Liver (tissue), 9 donors: ENCODE data around the gene SEMA3C. TPM values are rescaled to one million over a fixed set of nuclear protein-coding genes. Genes with fewer than 3 reads are reported as not detected.

Source experiments
- DNase-seq: peaks from one replicate; pipeline ENCODE4 v3.0.0-alpha.2; 2017; ENCODE audit warnings: low spot score
- H3K27ac ChIP-seq, 2 donors: one replicate each; pipeline ENCODE4 v1.7.0; 2013; ENCODE audit warnings: inconsistent platforms in 2 of 2, low read length in 2 of 2, control low read depth in 1 of 2, low read depth in 1 of 2, mild to moderate bottlenecking in 1 of 2
- H3K27me3 ChIP-seq, 4 donors: one replicate each; pipeline versions ENCODE4 v1.6.1 to v1.7.0; 2013; ENCODE audit warnings: low read length in 3 of 4, inconsistent platforms in 1 of 4, mild to moderate bottlenecking in 1 of 4, moderate library complexity in 1 of 4; ENCODE audit not compliant: control insufficient read depth in 4 of 4, insufficient read depth in 4 of 4
- H3K36me3 ChIP-seq, 4 donors: one replicate each; pipeline versions ENCODE4 v1.6.1 to v1.7.0; 2013; ENCODE audit warnings: low read length in 3 of 4, mild to moderate bottlenecking in 3 of 4, low read depth in 1 of 4, moderate library complexity in 1 of 4; ENCODE audit not compliant: control insufficient read depth in 4 of 4, insufficient read depth in 3 of 4
- H3K4me1 ChIP-seq, 4 donors: one replicate each; pipeline versions ENCODE4 v1.6.1 to v1.7.0; 2013; ENCODE audit warnings: low read length in 3 of 4, mild to moderate bottlenecking in 3 of 4, moderate library complexity in 1 of 4; ENCODE audit not compliant: control insufficient read depth in 4 of 4, insufficient read depth in 4 of 4
- H3K4me3 ChIP-seq, 3 donors: one replicate each; pipeline versions ENCODE4 v1.6.1 to v1.7.0; 2013; ENCODE audit warnings: low read length in 3 of 3, control low read depth in 1 of 3, low read depth in 1 of 3, mild to moderate bottlenecking in 1 of 3
- H3K9ac ChIP-seq, 2 donors: one replicate each; pipeline ENCODE4 v1.7.0; 2013; ENCODE audit warnings: low read length in 2 of 2, mild to moderate bottlenecking in 2 of 2, moderate library complexity in 2 of 2, control low read depth in 1 of 2, low read depth in 1 of 2
- H3K9me3 ChIP-seq, 4 donors: one replicate each; pipeline versions ENCODE4 v1.6.1 to v1.7.0; 2013; ENCODE audit warnings: low read length in 3 of 4; ENCODE audit not compliant: control insufficient read depth in 4 of 4
- EGR1 ChIP-seq, 2 donors: IDR thresholded peaks; 2 replicates each; pipeline ENCODE4 v1.6.1; 2016 to 2018; ENCODE audit warnings: antibody characterized with exemption in 2 of 2, low read depth in 2 of 2
- GABPA ChIP-seq, 2 donors: IDR thresholded peaks in 1 of 2; conservative IDR thresholded peaks in 1 of 2; 2 replicates each; pipeline ENCODE4 v1.6.1; 2016; ENCODE audit warnings: antibody characterized with exemption in 2 of 2, mild to moderate bottlenecking in 1 of 2, moderate library complexity in 1 of 2
- HNF4A ChIP-seq, 2 donors: conservative IDR thresholded peaks; 2 replicates each; pipeline ENCODE4 v1.6.1; 2016; ENCODE audit warnings: antibody characterized with exemption in 2 of 2, mild to moderate bottlenecking in 2 of 2
- HNF4G ChIP-seq: IDR thresholded peaks from 2 replicates; pipeline ENCODE4 v1.6.1; 2016; ENCODE audit warnings: antibody characterized with exemption
- JUND ChIP-seq, 2 donors: IDR thresholded peaks; 2 replicates each; pipeline ENCODE4 v1.6.1; 2016; ENCODE audit warnings: antibody characterized with exemption in 2 of 2
- MAX ChIP-seq: IDR thresholded peaks from 2 replicates; pipeline ENCODE4 v1.6.1; 2016; ENCODE audit warnings: antibody characterized with exemption
- REST ChIP-seq: IDR thresholded peaks from 2 replicates; pipeline ENCODE4 v1.6.1; 2016; ENCODE audit warnings: antibody characterized with exemption, mild to moderate bottlenecking
- SP1 ChIP-seq: IDR thresholded peaks from 2 replicates; pipeline ENCODE4 v1.6.1; 2018; ENCODE audit warnings: antibody characterized with exemption, mild to moderate bottlenecking
- TAF1 ChIP-seq: conservative IDR thresholded peaks from 2 replicates; pipeline ENCODE4 v1.6.1; 2016; ENCODE audit warnings: antibody characterized with exemption, mild to moderate bottlenecking
- YY1 ChIP-seq: IDR thresholded peaks from 2 replicates; pipeline ENCODE4 v1.6.1; 2016; ENCODE audit warnings: antibody characterized with exemption, mild to moderate bottlenecking
- ZBTB33 ChIP-seq: IDR thresholded peaks from 2 replicates; pipeline ENCODE4 v1.6.1; 2016; ENCODE audit warnings: antibody characterized with exemption
- WGBS: extraction: QIAGEN DNeasy Blood & Tissue Kit; methylation state at CpG from one replicate; pipeline ENCODE4 v1.1.7; 2013; 5-methylcytosine and 5-hydroxymethylcytosine counted together
- polyA plus RNA-seq, 2 donors: library from polyadenylated mRNA; stranded (reverse) in 1 of 2; unstranded in 1 of 2; fragments of 200-250 nt in 1 of 2; fragments of >200 nt in 1 of 2; fragmentation: Nextera tagmentation in 1 of 2; extraction: Ambion mirVana in 1 of 2; gene quantifications; one replicate each; pipeline versions ENCODE4 v1.2.1 to v1.2.3, GENCODE V29; 2013 to 2015
- total RNA-seq, 2 donors: library from RNA; depleted of rRNA; stranded (reverse); fragments of >200 nt; gene quantifications; one replicate each; pipeline ENCODE4 v1.2.3, GENCODE V29; 2014
- TF ChIP-seq, protein P1 (sequence below): fragments of 150-350 bp; IDR thresholded peaks from 2 replicates; pipeline ENCODE4 v1.5.1; 2017; ENCODE audit warnings: improper control_type of control experiment, low read depth, low read length; ENCODE audit not compliant: missing input control
- donor health status: healthy.
- donor health status: healthy.
- donor health status: healthy.
- donor health status: healthy.
- donor health status: healthy.

Gene SEMA3C
- total and polyA plus RNA-seq, 4 donors = 0.20 to 1.8 (median 0.64) TPM

DNA sequence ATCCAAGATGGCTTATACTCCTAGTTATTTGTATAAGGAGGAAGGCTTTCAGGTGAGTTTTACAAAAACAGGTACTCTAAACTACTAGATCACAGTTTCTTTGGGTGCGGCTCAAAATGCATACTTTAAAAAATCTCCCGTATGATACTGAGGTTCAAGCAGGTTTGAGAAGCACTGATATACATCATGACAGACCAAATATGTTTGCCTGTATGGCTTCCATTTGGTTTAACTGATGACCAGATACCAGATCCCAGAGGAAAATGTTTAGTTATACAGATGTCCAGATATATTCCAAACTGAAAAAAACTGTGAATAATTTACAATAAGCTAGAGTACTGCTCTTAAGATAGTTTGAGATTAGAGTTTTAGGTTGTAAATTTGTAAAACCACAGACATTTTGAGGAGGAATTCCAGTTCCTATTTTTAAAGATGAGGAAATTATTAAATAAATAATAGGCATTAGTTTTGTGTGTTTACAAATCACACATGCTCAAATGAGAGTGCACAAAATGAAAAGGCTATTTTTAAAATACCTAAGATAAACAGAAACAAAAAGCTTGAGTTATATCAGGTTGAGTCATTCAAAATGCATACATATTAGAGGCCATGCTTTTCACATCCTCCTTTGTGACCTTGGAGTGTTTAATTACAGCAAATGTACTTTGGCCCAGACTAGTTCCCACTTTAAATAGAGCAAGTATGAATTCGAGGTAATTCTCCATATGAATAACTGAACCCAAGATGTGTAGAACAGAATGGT is 60.5 kb downstream of the SEMA3C start:
- H3K27me3 ChIP-seq = no peaks in the 10 kb centered on the region
- 65% methylated on average over 3 of the region's 3 CpGs for WGBS
- H3K27ac ChIP-seq = no peak overlapping the region
- H3K4me1 ChIP-seq = no peaks in the 10 kb centered on the region
- no peak for TF ChIP-seq ZBTB33
- no peak for TF ChIP-seq TAF1
- TF ChIP-seq GABPA (IDR thresholded peaks at IDR 0.05 in 1 of 2, conservative IDR thresholded peaks at IDR 0.05 in 1 of 2) = no peak
- TF ChIP-seq HNF4G = no peak
- TF ChIP-seq YY1 = no peak
- TF ChIP-seq, protein P1, sequence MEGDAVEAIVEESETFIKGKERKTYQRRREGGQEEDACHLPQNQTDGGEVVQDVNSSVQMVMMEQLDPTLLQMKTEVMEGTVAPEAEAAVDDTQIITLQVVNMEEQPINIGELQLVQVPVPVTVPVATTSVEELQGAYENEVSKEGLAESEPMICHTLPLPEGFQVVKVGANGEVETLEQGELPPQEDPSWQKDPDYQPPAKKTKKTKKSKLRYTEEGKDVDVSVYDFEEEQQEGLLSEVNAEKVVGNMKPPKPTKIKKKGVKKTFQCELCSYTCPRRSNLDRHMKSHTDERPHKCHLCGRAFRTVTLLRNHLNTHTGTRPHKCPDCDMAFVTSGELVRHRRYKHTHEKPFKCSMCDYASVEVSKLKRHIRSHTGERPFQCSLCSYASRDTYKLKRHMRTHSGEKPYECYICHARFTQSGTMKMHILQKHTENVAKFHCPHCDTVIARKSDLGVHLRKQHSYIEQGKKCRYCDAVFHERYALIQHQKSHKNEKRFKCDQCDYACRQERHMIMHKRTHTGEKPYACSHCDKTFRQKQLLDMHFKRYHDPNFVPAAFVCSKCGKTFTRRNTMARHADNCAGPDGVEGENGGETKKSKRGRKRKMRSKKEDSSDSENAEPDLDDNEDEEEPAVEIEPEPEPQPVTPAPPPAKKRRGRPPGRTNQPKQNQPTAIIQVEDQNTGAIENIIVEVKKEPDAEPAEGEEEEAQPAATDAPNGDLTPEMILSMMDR = no peak
- no peak for TF ChIP-seq EGR1 (IDR thresholded peaks at IDR 0.05; ENCODE audit: low read depth in 2 of 2)
- TF ChIP-seq JUND (IDR thresholded peaks at IDR 0.05) = no peak
- TF ChIP-seq MAX = no peak
- TF ChIP-seq REST = no peak
- no peak for TF ChIP-seq SP1
- DNase-seq = no peak
- H3K9me3 ChIP-seq = no peaks in the 10 kb centered on the region
- H3K36me3 ChIP-seq = no peaks in the 10 kb centered on the region
- no peak overlapping the region for H3K9ac ChIP-seq
- H3K4me3 ChIP-seq = no peak overlapping the region

DNA sequence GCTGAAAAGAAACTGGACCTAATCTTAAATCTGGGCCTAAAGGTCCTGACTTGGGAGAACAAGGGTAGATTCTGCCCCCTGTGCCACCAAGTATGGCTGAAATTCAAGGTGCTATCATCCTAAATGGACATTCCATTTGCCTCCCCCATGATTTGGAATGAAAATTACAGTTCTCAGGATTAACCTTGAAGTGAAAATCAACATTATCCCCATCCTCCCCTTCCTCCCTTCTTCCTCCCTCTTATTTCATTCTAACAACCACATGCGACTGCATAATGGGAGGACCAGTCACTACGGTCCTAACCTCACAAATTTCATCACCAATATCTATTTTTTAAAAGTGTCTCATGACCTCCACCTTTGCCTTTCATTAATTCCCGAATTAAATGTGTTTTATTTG is 62.1 kb downstream of the SEMA3C start:
- no peaks in the 10 kb centered on the region for H3K27me3 ChIP-seq
- no peak overlapping the region for H3K4me3 ChIP-seq
- no peak for DNase-seq
- TF ChIP-seq YY1 (no peak), HNF4A (conservative IDR thresholded peaks at IDR 0.05) (no peak), JUND (IDR thresholded peaks at IDR 0.05) (no peak), ZBTB33 (no peak)
- no peaks in the 10 kb centered on the region for H3K36me3 ChIP-seq
- H3K9me3 ChIP-seq = no peaks in the 10 kb centered on the region
- no peaks in the 10 kb centered on the region for H3K4me1 ChIP-seq
- H3K27ac ChIP-seq = no peak overlapping the region
- 79% methylated on average over 3 of the region's 3 CpGs for WGBS
- no peak overlapping the region for H3K9ac ChIP-seq
